Superior temporal gyrus (tissue), 1 donor: ENCODE results near the gene TMEM151A.

Experiments used
- DNase-seq: peaks from one replicate; pipeline ENCODE4 v3.0.0-alpha.2; 2016; ENCODE audit errors: extremely low spot score

TMEM151A gene

GRCh38 chr11:66322732-66323427 lies 31.2 kb downstream of the TMEM151A start:
- no peak for DNase-seq

GRCh38 chr11:66323684-66324083 lies 32.0 kb downstream of the TMEM151A start:
- no peak for DNase-seq

GRCh38 chr11:66324664-66325063 lies 33.0 kb downstream of the TMEM151A start:
- no peak for DNase-seq

GRCh38 chr11:66325263-66325671 lies 33.6 kb downstream of the TMEM151A start:
- DNase-seq: no peak

GRCh38 chr11:66326261-66327111 lies 34.8 kb downstream of the TMEM151A start:
- DNase-seq: no peak

GRCh38 chr11:66327171-66328030 lies 35.7 kb downstream of the TMEM151A start:
- DNase-seq: no peak

- no peak for DNase-seq
Measured at GRCh38 chr11:66328031-66328301, 36.3 kb downstream of the TMEM151A start.

GRCh38 chr11:66328302-66329144 lies 36.8 kb downstream of the TMEM151A start:
- DNase-seq: peak; percentile 85

- no peak for DNase-seq
Measured at GRCh38 chr11:66329165-66329673, 37.5 kb downstream of the TMEM151A start.

- no peak for DNase-seq
Measured at GRCh38 chr11:66330931-66331330, 39.2 kb downstream of the TMEM151A start.

GRCh38 chr11:66331542-66332370 lies 40.1 kb downstream of the TMEM151A start:
- no peak for DNase-seq

GRCh38 chr11:66332371-66333219 lies 40.9 kb downstream of the TMEM151A start:
- no peak for DNase-seq

GRCh38 chr11:66333220-66333877 lies 41.7 kb downstream of the TMEM151A start:
- no peak for DNase-seq

GRCh38 chr11:66333896-66334604 lies 42.4 kb downstream of the TMEM151A start:
- DNase-seq: no peak

GRCh38 chr11:66334605-66335442 lies 43.1 kb downstream of the TMEM151A start:
- DNase-seq: no peak

GRCh38 chr11:66335531-66336233 lies 44.0 kb downstream of the TMEM151A start:
- DNase-seq: no peak
